ENCODE measurements around the gene TNRC6C. TPM values are rescaled to one million over a fixed set of nuclear protein-coding genes. Genes with fewer than 3 reads are reported as not detected.

Gene TNRC6C
- total and polyA plus RNA-seq, 2 experiments from 2014 or later = 10.1 to 16.6 TPM

DNA sequence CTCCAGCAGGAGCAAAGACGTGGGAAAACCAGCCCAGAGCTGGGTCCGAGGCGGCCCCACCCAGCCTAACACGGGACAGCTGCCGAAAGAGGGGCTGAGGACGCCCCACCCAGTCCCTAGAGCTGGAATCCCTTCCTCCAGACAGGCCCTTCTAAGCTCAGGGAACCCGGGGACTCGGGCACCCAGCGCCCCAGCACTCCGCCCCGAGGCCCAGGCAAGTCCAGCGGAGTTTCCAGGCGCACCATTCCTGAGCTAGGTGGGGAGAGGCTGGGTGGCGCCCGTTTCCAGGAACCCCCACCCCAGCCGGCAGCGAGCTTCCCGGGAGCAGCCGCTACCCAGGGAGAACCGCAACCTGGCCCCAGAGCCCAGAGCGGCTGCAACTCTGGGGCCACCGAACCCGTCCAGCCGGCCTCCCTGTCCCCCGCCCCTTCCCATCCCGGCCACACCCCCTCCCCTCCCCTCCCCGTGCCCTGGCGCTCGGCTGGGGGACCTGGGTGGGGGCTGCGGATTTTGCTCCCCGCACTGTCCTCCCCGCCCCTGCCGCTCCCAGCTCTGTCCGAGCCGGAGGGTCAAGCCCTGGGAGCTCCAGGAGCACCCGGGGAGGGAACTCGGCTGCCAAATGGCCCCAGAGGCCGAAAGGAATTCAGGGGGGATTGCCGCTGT is 169.5 kb downstream of the TNRC6C start:
- H3K27me3 Mint-ChIP-seq (ENCODE audit: insufficient read depth, low read depth, poor library complexity) = peaks cover 25% of the 10 kb centered on the region
- H3K4me1 Mint-ChIP-seq = peaks cover 20% of the 10 kb centered on the region
- no peak for TF ChIP-seq STAT1 (IDR thresholded peaks at IDR 0.05; ENCODE audit: unreplicated experiment)
- TF ChIP-seq EZH2phosphoT487 (IDR thresholded peaks at IDR 0.05; ENCODE audit: unreplicated experiment) = no peak
- no peak for TF ChIP-seq ZNF462 (CRISPR knock-in tag; IDR thresholded peaks at IDR 0.05)
- TF ChIP-seq CTCF (conservative IDR thresholded peaks at IDR 0.05; ENCODE audit: low read depth in 2 of 2) = no peak
- no peak for TF ChIP-seq CREB1 (CRISPR knock-in tag; IDR thresholded peaks at IDR 0.05; ENCODE audit: low read depth)
- TF ChIP-seq ZNF331 (CRISPR knock-in tag; IDR thresholded peaks at IDR 0.05; ENCODE audit: low read depth) = no peak
- no peak for TF ChIP-seq EZH2 (IDR thresholded peaks at IDR 0.05; ENCODE audit: low read depth, unreplicated experiment)
- no peak for TF ChIP-seq ZNF114 (CRISPR knock-in tag; IDR thresholded peaks at IDR 0.05)
- TF ChIP-seq POLR2AphosphoS5 (IDR thresholded peaks at IDR 0.05; ENCODE audit: low read depth) = no peak
- no peak for TF ChIP-seq NANOG (IDR thresholded peaks at IDR 0.05; ENCODE audit: borderline replicate concordance)
- no peak for TF ChIP-seq ETS1 (IDR thresholded peaks at IDR 0.05)
- TF ChIP-seq, protein P1, sequence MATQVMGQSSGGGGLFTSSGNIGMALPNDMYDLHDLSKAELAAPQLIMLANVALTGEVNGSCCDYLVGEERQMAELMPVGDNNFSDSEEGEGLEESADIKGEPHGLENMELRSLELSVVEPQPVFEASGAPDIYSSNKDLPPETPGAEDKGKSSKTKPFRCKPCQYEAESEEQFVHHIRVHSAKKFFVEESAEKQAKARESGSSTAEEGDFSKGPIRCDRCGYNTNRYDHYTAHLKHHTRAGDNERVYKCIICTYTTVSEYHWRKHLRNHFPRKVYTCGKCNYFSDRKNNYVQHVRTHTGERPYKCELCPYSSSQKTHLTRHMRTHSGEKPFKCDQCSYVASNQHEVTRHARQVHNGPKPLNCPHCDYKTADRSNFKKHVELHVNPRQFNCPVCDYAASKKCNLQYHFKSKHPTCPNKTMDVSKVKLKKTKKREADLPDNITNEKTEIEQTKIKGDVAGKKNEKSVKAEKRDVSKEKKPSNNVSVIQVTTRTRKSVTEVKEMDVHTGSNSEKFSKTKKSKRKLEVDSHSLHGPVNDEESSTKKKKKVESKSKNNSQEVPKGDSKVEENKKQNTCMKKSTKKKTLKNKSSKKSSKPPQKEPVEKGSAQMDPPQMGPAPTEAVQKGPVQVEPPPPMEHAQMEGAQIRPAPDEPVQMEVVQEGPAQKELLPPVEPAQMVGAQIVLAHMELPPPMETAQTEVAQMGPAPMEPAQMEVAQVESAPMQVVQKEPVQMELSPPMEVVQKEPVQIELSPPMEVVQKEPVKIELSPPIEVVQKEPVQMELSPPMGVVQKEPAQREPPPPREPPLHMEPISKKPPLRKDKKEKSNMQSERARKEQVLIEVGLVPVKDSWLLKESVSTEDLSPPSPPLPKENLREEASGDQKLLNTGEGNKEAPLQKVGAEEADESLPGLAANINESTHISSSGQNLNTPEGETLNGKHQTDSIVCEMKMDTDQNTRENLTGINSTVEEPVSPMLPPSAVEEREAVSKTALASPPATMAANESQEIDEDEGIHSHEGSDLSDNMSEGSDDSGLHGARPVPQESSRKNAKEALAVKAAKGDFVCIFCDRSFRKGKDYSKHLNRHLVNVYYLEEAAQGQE (IDR thresholded peaks at IDR 0.05; ENCODE audit: unreplicated experiment) = no peak
- no peak for TF ChIP-seq JUNB (IDR thresholded peaks at IDR 0.05; ENCODE audit: unreplicated experiment)
- no peaks in the 10 kb centered on the region for H3K9me3 Mint-ChIP-seq
- peak overlapping the region; percentile 99 for H3K4me2 ChIP-seq
- peak; percentile 68 for DNase-seq (ENCODE audit: low spot score)
- H3K27ac ChIP-seq (ENCODE audit: low read depth) = peak overlapping the region; percentile 69; the same call in 1 of the 2 replicates
- no peaks in the 10 kb centered on the region for H3K9me2 ChIP-seq (ENCODE audit: insufficient read depth)
- H4K20me1 ChIP-seq (replicated peaks; ENCODE audit: insufficient read depth) = no peaks in the 10 kb centered on the region
- 0 out of 2 replicates have a peak, but pooled peaks cover 5% of the 10 kb centered on the region for H3K79me2 ChIP-seq (replicated peaks; ENCODE audit: insufficient read depth)
- peaks cover 34% of the 10 kb centered on the region for H3K4me1 ChIP-seq (ENCODE audit: insufficient read depth)
- peaks cover 7% of the 10 kb centered on the region; the same call in 1 of the 2 replicates for H3F3A ChIP-seq (replicated peaks; ENCODE audit: low read depth)
- H3K36me3 ChIP-seq (ENCODE audit: insufficient read depth) = 0 out of 2 replicates have a peak, but pooled peaks cover 2% of the 10 kb centered on the region
- peak overlapping the region; percentile 63; the same call in 1 of the 2 replicates for H2AFZ ChIP-seq
- H3K27me3 ChIP-seq (ENCODE audit: insufficient read depth) = peaks cover 17% of the 10 kb centered on the region
- H3K4me3 ChIP-seq = peak overlapping the region; percentile 95
- H3K27ac Mint-ChIP-seq = 0 out of 2 replicates have a peak overlapping the region, but pooled peaks have one; percentile 8
- H3K36me3 Mint-ChIP-seq (ENCODE audit: low read depth) = peaks cover 11% of the 10 kb centered on the region
- peak overlapping the region; percentile 80 for H3K4me3 Mint-ChIP-seq
- ATAC-seq = peak; percentile 44

Data from GM23338 (cell line).